T-helper 22 cell (primary cell): ENCODE data around the gene C14orf132.

ENCODE experiments used
- DNase-seq: peaks from one replicate; pipeline ENCODE4 v3.0.0-alpha.2; 2020; ENCODE audit warnings: low read depth

The C14orf132 gene

GRCh38 chr14:96100161-96101064 is 61.3 kb downstream of the C14orf132 start:
- peak; percentile 32 for DNase-seq

- DNase-seq, result no peak
Observed at GRCh38 chr14:96102081-96102856, 63.1 kb downstream of the C14orf132 start.

- no peak for DNase-seq
Observed at GRCh38 chr14:96103075-96103474, 63.9 kb downstream of the C14orf132 start.

GRCh38 chr14:96103560-96104460 is 64.6 kb downstream of the C14orf132 start:
- no peak for DNase-seq

- no peak for DNase-seq
Observed at GRCh38 chr14:96104469-96105057, 65.4 kb downstream of the C14orf132 start.

- DNase-seq, result no peak
Observed at GRCh38 chr14:96105089-96105925, 66.1 kb downstream of the C14orf132 start.

GRCh38 chr14:96105926-96106441 is 66.8 kb downstream of the C14orf132 start:
- no peak for DNase-seq

GRCh38 chr14:96106891-96107290 is 67.7 kb downstream of the C14orf132 start:
- DNase-seq, result no peak

- DNase-seq, result no peak
Observed at GRCh38 chr14:96108061-96108795, 69.1 kb downstream of the C14orf132 start.

GRCh38 chr14:96108911-96109310 is 69.7 kb downstream of the C14orf132 start:
- DNase-seq, result no peak

GRCh38 chr14:96109596-96110355 is 70.6 kb downstream of the C14orf132 start:
- DNase-seq, result no peak

GRCh38 chr14:96112032-96112431 is 72.9 kb downstream of the C14orf132 start:
- no peak for DNase-seq

GRCh38 chr14:96114002-96114401 is 74.8 kb downstream of the C14orf132 start:
- no peak for DNase-seq

GRCh38 chr14:96117101-96117897 is 78.1 kb downstream of the C14orf132 start:
- no peak for DNase-seq

- no peak for DNase-seq
Observed at GRCh38 chr14:96117960-96118359, 78.8 kb downstream of the C14orf132 start.

GRCh38 chr14:96118391-96118790 is 79.2 kb downstream of the C14orf132 start:
- no peak for DNase-seq

- DNase-seq, result no peak
Observed at GRCh38 chr14:96119947-96120346, 80.8 kb downstream of the C14orf132 start.

- DNase-seq, result no peak
Observed at GRCh38 chr14:96120392-96120791, 81.2 kb downstream of the C14orf132 start.
